HG03460 (cell line): ENCODE measurements around the gene ANKRD61.
A peak's percentile ranks its signal among the peaks of the same experiment; 100 is the strongest.
"Not testable (repeated sequence)": the region's sequence is repeated elsewhere in the genome, so short reads cannot be mapped to it uniquely, and the experiment has no call there.

Source experiments
- ATAC-seq: cut with Tn5 transposase; IDR thresholded peaks from one replicate; pipeline ENCODE4 v1.9.1; 2021; ENCODE audit not compliant: unreplicated experiment

Gene ANKRD61

DNA sequence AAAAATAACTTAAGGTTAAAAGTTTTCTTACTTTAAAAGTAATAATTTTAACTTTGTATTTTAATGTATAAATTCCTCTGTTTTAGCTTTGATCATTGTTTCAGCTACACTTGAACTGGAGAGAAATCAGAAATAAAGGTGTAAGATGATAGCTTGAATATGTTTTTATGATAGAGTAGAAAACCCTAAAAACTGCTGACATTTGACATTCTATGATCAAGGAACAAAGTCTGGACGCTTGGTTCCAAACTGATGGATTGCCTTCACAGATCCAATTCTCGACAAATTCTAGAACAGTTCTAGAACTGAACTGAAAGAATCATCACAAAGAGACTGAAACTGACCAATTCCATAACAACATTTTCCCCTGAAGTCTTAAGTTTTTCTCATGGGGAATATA is at the start of gene ANKRD61:
ANKRD61 (plus strand) TSS at position 389 of the 400 bp plus-strand sequence; CDS start at position 389, 0 bp downstream.
- no peak for ATAC-seq

DNA sequence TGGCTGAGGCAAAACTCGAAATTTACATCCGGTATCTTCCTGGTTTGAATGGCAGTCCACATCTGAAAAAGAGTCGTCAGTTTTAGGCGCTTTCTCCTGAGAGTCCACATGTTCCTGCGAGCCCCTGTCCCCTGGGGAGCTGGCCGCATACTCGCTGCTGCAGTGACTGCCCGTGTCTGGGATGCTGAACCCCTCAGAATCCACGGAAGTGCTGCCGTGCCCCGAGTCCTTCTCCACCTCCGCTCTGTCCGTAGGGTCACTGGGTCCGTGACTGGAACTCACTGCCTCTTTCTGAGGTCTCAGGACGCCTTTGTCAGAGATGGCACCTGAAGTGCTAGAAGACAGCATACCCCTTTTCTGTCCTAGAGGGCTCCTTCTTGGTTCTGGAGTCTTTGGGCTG is 44.1 kb upstream of the ANKRD61 start:
- not testable (repeated sequence) for ATAC-seq

DNA sequence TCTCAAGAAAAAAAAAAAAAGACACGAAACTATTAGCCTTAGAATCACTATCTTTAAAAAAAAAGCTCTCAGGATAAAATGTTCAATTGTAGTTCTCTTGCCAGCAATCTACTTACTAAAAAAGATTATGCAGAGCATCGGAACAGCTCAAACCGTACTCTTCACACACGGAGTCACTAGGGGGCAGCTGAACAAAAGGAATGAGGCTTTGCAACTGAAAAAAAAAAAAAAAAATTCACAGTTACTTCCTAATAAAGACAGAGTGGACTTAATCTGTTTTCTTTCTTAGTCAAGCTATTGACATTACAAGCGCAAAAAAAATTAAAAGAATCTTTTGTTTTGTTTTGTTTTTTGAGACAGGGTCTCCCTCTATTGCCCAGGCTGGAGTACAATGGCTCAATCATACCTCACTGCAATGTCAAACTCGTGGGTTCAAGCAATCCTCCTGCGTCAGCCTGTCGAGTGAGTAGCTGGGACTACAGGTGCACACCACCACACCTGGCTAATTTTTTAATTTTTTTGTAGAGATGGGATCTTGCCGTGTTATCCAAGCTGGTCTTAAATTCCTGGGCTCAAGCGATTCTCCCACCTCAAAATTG is 33.9 kb upstream of the ANKRD61 start:
- ATAC-seq: no peak

DNA sequence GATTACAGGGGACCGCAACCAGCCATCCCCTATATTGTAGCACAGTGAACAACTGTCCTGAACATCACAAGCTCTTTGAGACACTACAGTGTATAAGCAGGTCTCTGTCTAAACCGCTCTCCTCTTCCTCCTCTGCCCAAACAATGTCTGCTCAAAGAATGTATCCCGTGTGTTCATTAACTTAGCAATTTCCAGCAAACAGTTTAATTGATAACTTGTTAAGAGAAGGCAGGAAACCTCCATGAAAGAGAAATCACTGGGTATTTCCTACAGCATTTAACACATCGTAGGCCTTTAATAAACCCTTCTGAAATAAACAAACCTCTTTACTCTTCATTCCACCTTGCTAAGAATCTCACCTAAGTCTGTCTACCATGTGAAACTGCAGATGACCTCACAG is 23.8 kb upstream of the ANKRD61 start:
- no peak for ATAC-seq

DNA sequence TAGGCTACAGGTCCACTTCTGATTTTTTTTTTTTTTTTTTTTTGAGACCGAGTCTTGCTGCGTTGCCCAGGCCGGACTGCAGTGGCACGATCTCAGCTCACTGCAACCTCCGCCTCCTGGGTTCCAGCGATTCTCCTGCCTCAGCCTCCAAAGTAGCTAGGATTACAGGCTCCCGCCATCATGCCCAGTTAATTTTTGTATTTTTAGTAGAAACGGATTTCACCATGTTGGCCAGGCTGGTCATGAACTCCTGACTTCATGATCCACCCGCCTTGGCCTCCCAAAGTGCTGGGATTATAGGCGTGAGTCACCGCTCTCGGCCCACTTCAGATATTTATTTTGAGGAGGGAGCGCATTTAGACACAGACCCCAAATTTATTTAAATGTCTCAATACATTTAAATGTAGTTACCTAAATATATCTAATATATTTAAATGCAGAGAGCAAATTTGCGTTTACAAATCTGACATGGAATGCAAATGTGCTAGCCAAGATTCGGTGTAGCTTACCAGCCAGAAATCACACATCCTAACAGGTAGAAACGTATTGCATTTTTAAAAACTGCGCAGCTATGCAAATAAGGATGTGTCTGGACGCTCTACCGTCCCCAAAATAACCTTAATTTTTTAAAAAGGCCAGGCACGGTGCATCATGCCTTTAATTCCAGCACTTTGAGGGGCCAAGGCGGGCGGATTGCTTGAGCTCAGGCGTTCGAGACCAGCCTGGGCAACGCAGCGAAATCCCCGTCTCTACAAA is 23.2 kb upstream of the ANKRD61 start:
- ATAC-seq: not testable (repeated sequence)

DNA sequence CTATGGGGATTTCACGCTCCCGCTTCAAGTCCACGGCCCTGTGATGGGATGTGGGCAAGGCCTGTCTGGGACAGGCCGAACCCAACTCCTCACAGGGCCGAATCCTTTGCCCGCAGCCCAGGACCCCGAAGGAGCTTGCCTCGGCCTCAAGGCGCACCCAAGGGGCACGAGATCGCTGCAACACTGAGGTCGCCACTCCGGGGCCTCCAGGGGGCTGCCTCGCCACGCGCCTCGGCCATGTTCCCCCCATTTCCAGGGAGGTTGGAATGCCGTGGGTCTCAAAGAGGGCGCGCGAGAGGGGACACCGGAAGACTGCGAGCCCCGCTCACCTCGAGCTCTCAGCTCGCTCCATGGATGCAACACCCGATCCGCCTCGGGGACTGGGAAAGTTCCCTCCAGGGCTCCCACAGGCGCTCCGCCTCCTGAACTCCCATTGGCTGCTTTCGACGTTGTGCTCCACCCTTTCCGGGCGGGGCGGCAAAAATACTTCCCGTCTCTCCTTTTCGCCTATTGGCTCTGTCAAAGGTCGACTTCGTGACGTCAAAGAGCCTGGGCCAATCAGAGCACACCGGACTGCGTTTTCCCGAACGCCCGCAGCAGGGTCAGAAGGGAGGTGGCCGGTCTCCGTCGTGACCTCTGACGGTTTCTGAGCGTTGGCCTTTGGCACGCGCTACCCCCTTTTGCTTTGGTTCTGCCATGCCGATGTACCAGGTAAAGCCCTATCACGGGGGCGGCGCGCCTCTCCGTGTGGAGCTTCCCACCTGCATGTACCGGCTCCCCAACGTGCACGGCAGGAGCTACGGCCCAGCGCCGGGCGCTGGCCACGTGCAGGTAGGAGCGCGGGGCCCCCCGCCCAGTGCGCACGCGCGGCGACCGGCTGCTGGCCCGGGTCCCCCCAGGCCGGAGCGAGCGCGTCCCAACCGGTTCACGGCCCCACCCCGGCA is 22.2 kb upstream of the ANKRD61 start, which contains the start of the genes AIMP2 and PMS2:
AIMP2 (plus strand) TSS at position 605 of the 944 bp plus-strand sequence; CDS start at position 697, 92 bp downstream.
PMS2 (minus strand) TSS at position 382 of the 944 bp plus-strand sequence; CDS start at position 352, 30 bp downstream.
- ATAC-seq: peak; percentile 94

DNA sequence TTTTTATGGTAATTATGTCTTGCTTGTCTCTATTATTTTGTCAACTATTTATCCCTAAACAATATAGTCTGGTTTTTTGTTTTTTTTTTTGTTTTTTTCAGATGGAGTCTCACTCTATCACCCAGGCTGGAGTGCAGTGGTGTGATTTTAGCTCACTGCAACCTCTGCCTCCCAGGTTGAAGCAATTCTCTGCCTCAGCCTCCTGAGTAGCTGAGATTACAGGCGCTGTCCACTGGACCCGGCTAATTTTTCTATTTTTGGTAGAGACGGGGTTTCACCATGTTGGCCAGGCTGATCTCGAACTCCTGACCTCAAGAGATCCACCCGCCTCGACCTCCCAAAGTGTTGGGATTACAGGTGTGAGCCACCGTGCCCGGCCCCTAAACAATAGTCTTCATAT is 20.8 kb upstream of the ANKRD61 start:
- not testable (repeated sequence) for ATAC-seq

DNA sequence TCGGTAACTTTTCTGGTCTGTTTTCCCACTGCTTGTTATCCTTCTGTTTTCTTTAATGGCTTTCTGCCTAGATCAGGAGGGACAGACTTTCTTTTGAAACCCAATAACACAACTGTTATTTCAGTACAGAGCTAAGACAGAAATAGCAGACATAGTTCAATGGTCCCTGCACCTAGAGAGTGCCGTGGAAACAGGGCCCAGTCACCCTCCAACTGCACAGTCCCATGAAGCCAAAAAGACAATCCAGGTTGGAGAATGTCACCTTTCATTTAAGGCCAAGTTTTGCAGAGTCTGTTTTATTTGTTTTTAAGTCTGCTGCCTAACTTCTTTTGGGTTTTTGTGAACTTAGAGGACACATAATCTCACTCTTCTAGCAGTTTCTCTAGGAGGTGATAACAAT is 19.6 kb upstream of the ANKRD61 start:
- no peak for ATAC-seq

DNA sequence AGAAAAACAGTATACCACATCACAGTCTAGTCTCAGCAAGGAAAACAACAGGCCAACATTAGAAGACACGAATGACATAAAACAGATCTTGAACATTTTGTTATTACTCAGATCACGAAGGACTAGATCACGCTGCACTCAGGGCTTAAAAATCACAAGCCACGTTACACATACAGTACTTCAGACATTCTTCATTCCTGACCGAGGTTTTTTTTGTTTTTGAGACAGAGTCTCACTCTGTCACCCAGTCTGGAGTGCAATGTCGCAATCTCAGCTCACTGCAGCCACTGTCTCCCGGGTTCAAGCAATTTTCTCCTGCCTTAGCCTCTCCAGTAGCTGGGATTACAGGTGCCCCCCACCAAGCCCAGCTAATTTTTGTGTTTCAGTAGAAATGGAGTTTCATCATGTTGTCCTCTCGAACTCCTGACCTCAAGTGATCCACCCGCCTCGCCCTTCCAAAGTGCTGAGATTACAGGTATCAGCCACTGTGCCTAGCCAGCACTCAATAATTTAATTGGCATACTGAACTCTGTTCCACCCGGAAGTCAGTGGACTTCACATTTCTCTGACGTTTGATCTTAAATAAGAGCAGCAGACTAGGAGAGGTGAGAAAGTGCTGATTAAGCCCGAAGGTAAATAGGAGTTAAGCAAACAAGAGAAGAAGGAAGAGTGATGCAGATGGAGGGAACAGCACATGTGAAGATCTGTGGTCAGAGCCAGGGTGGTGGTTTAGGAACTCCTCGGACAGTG is 18.6 kb upstream of the ANKRD61 start:
- ATAC-seq: no peak

DNA sequence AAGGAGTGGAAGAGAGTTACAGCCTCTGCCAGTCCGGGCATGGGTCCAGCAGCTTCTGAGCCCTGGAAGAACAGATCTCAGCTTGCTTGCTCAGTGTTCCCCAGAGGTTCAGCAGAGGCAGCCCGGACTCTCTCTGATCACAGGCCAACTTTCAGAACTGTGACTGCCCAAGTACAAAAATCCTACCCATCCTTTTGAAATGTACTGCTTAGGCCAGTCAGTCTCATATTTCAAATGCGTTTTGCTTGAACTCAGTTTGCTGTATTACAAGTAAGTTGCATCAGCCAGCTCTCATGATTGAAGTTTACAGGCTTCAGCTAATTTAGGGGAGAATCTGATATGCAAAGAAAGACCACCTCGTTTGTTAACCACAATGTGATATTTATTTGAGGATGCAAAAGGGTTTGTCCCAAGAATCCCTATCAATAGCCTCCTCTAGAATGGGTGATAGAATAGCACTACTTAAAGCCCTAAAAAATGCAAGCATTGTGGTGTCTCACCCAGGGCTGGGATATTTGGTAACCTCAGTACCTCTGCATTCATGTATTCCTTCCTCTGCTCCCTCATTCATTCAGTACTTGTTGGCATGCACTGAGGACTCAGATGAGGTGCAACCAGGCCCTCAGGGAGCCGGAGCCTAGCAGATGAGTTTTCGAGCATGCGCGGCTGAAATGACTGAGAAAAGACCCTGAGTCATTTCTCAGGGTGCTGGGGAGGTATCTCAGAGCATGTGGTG is 15.1 kb upstream of the ANKRD61 start:
- no peak for ATAC-seq

DNA sequence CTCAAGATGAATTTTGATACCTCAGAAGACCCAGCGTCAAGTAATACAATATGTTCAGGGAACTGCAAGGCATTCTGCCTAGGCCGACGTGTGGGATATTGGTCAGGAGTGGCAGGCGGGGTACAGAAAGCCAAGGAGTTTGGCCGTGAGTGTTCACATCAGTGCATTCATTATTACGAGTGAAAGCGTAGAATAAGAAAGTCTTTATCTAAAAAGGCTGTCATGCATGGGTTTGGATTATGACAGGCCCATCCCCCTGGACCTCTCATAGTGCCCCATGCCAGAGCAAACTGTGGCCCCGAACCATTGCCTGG is 14.6 kb upstream of the ANKRD61 start:
- no peak for ATAC-seq

DNA sequence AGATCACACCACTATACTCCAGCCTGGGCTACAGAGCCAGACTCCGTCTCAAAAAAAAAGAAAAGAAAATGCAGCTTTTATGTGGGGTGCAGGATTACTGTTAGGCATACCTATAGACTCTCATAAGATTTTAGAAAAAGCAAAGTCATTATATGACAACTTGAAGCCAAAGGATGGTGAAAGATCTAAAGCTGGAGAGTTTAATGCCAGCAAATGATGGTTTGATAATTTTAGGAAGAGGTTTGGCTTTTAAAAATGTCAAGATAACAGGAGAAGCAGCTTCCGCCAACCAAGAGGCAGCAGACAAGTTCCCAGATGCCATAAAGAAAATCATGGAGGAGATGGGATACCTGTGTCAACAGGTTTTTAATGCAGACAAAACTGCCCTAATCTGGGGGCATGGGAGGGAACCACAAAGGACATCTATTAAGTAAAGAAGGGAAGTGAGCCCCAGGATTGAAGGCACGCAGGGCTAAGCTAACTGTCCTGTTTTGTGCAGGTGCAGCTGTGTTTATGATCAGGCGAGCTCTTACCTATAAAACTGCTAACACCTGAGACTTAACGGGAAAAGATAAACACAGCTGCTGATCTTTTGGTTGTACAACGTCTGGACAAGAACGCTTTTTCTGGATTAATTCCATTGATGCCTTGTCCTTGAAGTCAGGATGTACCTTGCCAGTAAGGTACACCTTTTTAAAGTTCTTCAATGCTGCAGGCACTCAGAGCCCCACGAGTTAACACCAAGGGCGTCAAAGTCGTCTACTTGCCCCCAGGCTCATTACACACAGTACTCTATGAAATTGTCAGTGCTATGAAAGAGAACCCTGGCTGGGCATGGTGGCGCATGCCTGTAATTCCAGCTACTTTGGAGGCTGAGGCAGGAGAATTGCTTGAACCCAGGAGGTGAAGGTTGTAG is 10.5 kb upstream of the ANKRD61 start:
- ATAC-seq: no peak

DNA sequence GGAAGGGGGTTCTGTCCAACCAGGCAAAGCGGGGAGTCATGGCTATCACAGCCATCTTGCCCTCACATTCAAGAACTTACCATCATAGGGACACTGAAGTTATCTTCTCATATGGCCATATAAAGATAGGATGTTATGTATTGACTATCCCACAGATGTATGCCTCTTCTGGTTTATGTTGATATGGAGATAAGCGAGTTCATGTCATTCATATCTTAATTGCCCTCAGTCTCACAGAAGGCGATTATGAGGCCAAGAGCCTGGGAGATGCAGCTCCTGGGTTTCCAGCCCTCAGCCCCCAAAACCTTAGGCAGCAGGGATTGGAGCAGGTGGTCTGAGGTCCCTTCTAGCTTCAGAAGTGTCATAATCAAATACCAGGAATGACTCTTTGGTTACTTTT is 8.5 kb upstream of the ANKRD61 start:
- no peak for ATAC-seq

DNA sequence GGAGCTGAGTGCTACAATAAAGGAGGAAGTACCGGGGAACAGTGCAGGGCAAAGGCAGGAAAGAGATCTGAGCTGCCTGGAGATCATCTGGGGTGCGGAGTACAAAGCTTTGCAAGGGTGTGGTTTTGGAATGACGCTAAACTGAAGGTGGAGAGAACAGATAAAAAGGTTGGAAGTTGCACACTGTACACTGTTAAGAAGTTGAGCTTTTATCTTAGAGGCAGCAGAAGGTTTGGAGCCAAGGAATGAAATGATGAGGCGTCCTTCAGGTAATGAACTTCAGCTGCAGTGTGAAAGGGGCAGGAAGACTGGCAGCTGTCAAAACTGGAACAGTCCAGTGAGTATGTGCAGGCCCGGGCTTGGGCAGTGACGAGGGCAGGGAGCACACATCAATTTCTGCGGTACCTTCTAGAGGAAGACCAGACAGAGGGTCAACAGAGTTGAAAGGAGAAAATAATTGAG is 7.2 kb upstream of the ANKRD61 start:
- no peak for ATAC-seq

DNA sequence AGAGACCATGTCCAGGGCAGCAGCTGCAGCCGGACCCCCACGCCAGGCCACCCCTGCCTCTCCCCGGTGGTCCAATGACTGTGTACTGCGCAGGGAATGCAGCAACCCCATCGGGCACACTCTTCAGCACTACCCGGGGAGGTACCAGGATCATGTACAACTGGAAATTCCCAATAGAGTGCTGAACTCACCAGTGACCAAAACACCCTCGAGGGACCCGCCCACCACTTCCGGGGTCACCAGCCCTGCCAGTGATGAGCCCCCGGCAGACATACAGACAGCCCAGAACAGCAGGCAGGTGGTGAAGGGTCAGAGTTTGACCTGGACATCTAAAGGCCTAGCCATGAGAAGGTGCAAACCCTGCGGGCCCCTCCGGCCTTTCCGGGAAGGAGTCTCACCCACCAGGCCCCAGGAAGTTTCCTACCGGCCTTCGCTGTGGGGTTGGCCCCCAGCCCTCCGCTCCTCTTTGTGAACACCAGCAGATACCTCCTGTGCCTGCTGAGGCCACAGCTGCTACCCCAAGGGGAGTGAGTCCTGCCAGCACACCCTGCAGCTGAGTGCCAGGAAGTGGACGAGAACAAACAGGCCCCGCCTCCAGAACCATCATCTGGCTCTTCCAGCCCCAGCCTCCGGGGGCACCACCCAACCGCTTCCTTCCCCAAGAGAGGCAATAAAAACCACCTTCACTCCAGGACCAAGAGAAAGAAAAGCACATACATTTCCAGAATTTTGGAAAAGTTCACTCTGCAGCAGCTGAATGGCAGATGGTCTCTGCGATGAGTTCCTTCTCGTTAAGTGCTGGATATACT is 5.0 kb upstream of the ANKRD61 start:
- peak; percentile 95 for ATAC-seq

DNA sequence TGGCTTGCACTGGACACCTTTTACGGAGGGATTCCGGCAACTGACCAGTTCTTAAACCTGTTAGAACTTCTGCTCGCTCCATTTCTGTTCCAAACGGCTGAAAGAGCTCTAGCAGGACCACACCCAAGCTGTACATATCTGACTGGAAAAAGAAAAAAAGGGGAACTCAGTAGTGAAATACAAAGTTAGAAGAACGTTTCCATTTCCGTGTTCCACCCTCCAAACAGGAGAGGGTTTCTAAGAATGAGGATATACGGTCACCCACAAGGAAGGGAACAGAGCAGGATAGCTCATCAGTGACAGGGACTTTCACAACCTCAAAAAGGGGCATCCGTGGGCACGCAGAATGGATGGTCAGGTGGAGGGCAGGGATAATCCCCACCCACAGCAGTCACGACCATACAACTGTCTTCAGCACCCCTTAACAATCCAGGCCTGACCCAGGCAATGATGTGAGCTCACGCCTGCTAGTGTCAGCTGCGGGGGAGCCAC is 4.3 kb upstream of the ANKRD61 start:
- no peak for ATAC-seq

DNA sequence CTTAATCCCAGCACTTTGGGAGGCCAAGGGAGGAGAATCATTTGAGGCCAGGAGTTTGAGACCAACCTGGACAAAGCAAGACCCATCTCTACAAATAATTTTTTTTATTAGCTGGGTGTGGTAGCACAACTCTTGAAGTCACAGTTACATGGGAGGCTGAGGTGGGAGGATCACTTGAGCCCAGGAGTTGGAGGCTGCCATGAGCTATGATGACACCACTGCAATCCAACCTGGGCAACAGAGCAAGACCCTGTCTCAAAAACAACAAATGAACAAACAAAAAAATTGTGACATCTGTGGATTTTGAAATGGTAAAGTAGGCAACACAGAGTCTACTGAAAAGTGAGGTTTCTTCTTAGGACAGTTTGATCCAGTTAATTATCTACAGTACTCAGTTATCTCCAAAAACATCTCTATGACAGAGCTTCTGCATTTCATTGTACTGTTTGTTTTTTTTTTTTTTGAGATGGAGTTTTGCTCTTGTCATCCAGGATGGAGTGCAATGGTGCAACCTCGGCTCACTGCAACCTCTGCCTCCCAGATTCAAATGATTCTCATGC is 3.3 kb upstream of the ANKRD61 start:
- no peak for ATAC-seq

DNA sequence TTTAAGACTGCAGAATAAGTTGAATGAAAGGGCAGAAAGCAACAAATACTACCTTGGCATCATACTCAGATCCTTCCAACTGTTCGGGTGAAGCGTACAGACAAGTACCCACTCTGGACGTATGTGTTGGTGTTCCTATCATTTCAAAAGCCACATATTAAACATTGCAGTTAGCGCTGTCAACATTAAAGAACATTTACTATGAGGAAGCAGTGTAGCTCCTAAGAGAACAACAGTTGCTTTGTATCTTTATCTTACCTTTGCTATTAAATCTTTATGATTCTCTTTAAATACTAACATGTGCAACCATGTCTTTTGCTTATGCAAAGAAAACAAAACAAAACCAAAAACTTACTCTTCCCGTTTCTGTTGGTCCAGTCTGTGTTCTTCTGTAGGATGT is 2.6 kb upstream of the ANKRD61 start:
- ATAC-seq: no peak
